ENCODE data around the gene DNAJC4. TPM values are rescaled to one million over a fixed set of nuclear protein-coding genes. Genes with fewer than 3 reads are reported as not detected.
"Not testable (repeated sequence)": the region's sequence is repeated elsewhere in the genome, so short reads cannot be mapped to it uniquely, and the experiment has no call there.

DNAJC4 gene
- total and polyA plus RNA-seq, 3 experiments from 2014 or later = 25.5 to 28.7 (median 26.4) TPM

- Histone ChIP-seq H3K4me1 (ENCODE audit: insufficient read depth, low read length) (peaks cover 37% of the 10 kb centered on the region), H3K27ac (ENCODE audit: low read depth, low read length) (peak overlapping the region; percentile 67)
- Mint-ChIP-seq H3K4me3 (peak overlapping the region; percentile 83 to 96 (median 85)), H3K4me1 (peaks cover 21 to 58% (median 25%) of the 10 kb centered on the region in 3 donors), H3K27ac (peak overlapping the region in 2 of 8 donors; percentile 57 to 93), H3K36me3 (peaks cover 0 to 16% (median 0%) of the 10 kb centered on the region in 3 donors)
- not testable (repeated sequence) for H3K36me3 ChIP-seq (ENCODE audit: insufficient read depth, low read length); H3K27me3 ChIP-seq (ENCODE audit: insufficient read depth, low read length, poor library complexity, severe bottlenecking); H3K9me3 Mint-ChIP-seq; DNase-seq; H3K4me3 ChIP-seq (ENCODE audit: low read length); H3K9me3 ChIP-seq (ENCODE audit: low read length); H3K27me3 Mint-ChIP-seq
- CTCF ChIA-PET = interaction anchor here (1.4 to 13.4 kb wide), 5 partner anchors 8 to 56 kb away, joined by 3 to 124 read pairs (median 62); partner anchors contain the start of genes CATSPERZ, ESRRA and FERMT3
- POLR2A ChIA-PET = interaction anchor here (0.6 to 4.3 kb wide), 10 partner anchors 12 to 1517 kb away, joined by 3 to 44 read pairs (median 8); partner anchors contain the start of genes DNAJC4, ESRRA, FERMT3 and NUDT22
These were observed 16.2 kb downstream of the DNAJC4 start for GRCh38 chr11:64246621-64246870.

- ChIA-PET CTCF (interaction anchor here (0.9 to 13.4 kb wide), 5 partner anchors 10 to 56 kb away, joined by 4 to 124 read pairs (median 62); partner anchors contain the start of genes CATSPERZ, ESRRA and FERMT3), POLR2A (interaction anchor here (0.6 to 4.3 kb wide), 12 partner anchors 13 to 1517 kb away, joined by 3 to 44 read pairs (median 8); partner anchors contain the start of genes DNAJC4, ESRRA, FERMT3 and NUDT22)
- H3K27ac Mint-ChIP-seq = peak within 1 kb of the TSS; percentile 79 to 96 (median 88)
- Histone ChIP-seq H3K27me3 (ENCODE audit: insufficient read depth, low read length, poor library complexity, severe bottlenecking) (no peaks in the 10 kb centered on the region), H3K9me3 (ENCODE audit: low read length) (no peaks in the 10 kb centered on the region), H3K27ac (ENCODE audit: low read depth, low read length) (peak within 1 kb of the TSS; percentile 67), H3K4me3 (ENCODE audit: low read length) (peak within 1 kb of the TSS; percentile 100), H3K36me3 (ENCODE audit: insufficient read depth, low read length) (no peaks in the 10 kb centered on the region), H3K4me1 (ENCODE audit: insufficient read depth, low read length) (peaks cover 42% of the 10 kb centered on the region)
- H3K27me3 Mint-ChIP-seq = no peaks in the 10 kb centered on the region
- H3K4me1 Mint-ChIP-seq = peaks cover 25 to 62% (median 29%) of the 10 kb centered on the region in 3 donors
- H3K4me3 Mint-ChIP-seq = peak within 1 kb of the TSS; percentile 83 to 96 (median 86)
- H3K36me3 Mint-ChIP-seq = peaks cover 0 to 19% (median 0%) of the 10 kb centered on the region in 3 donors
- peak; percentile 66 to 86 (median 73) for DNase-seq
- H3K9me3 Mint-ChIP-seq = no peaks in the 10 kb centered on the region
These were observed 16.8 kb downstream of the DNAJC4 start, which contains the start of gene PPP1R14B for GRCh38 chr11:64246871-64247728. Gene PPP1R14B (minus strand): TSS chr11:64246943. CDS start chr11:64246673, 270 bp downstream.

GRCh38 chr11:64247729-64248531 lies 17.6 kb downstream of the DNAJC4 start:
- Mint-ChIP-seq H3K4me1 (peaks cover 26 to 56% (median 28%) of the 10 kb centered on the region in 3 donors), H3K36me3 (peaks cover 0 to 15% (median 0%) of the 10 kb centered on the region in 3 donors), H3K27me3 (no peaks in the 10 kb centered on the region), H3K27ac (peak overlapping the region in 6 of 8 donors; percentile 14 to 89 (median 82)), H3K4me3 (peak overlapping the region; percentile 74 to 88 (median 78)), H3K9me3 (no peaks in the 10 kb centered on the region)
- no peak for DNase-seq
- no peaks in the 10 kb centered on the region for H3K36me3 ChIP-seq (ENCODE audit: insufficient read depth, low read length)
- no peaks in the 10 kb centered on the region for H3K9me3 ChIP-seq (ENCODE audit: low read length)
- peak overlapping the region; percentile 67 for H3K27ac ChIP-seq (ENCODE audit: low read depth, low read length)
- H3K27me3 ChIP-seq (ENCODE audit: insufficient read depth, low read length, poor library complexity, severe bottlenecking) = no peaks in the 10 kb centered on the region
- no peak overlapping the region for H3K4me3 ChIP-seq (ENCODE audit: low read length)
- ChIA-PET POLR2A (interaction anchor here (0.6 to 4.3 kb wide), 5 partner anchors 18 to 70 kb away, joined by 3 to 44 read pairs (median 8); partner anchors contain the start of genes ESRRA, NUDT22, PRDX5 and TRPT1), CTCF (interaction anchor here (0.9 to 13.4 kb wide), 4 partner anchors 16 to 55 kb away, joined by 4 to 124 read pairs (median 80); partner anchors contain the start of genes CATSPERZ, ESRRA and FERMT3)
- H3K4me1 ChIP-seq (ENCODE audit: insufficient read depth, low read length) = peaks cover 42% of the 10 kb centered on the region

- peaks cover 20 to 55% (median 23%) of the 10 kb centered on the region in 3 donors for H3K4me1 Mint-ChIP-seq
- Histone ChIP-seq H3K4me1 (ENCODE audit: insufficient read depth, low read length) (peaks cover 40% of the 10 kb centered on the region), H3K9me3 (ENCODE audit: low read length) (no peaks in the 10 kb centered on the region), H3K27ac (ENCODE audit: low read depth, low read length) (no peak overlapping the region), H3K36me3 (ENCODE audit: insufficient read depth, low read length) (no peaks in the 10 kb centered on the region), H3K4me3 (ENCODE audit: low read length) (no peak overlapping the region), H3K27me3 (ENCODE audit: insufficient read depth, low read length, poor library complexity, severe bottlenecking) (no peaks in the 10 kb centered on the region)
- no peaks in the 10 kb centered on the region for H3K27me3 Mint-ChIP-seq
- peaks cover 0 to 10% (median 0%) of the 10 kb centered on the region in 3 donors for H3K36me3 Mint-ChIP-seq
- ChIA-PET POLR2A (interaction anchor here (4.3 kb wide), 1 partner anchor 21 kb away, joined by 44 read pairs; no protein-coding TSS in a partner anchor), CTCF (interaction anchor here (8.1 to 13.4 kb wide), 2 partner anchors 22 to 54 kb away, joined by 97 to 124 read pairs; partner anchors contain the start of genes CATSPERZ and ESRRA)
- no peaks in the 10 kb centered on the region for H3K9me3 Mint-ChIP-seq
- DNase-seq = no peak
- H3K4me3 Mint-ChIP-seq = peak overlapping the region in 5 of 7 donors; percentile 12 to 88 (median 84)
- peak overlapping the region in 1 of 8 donors; percentile 82 for H3K27ac Mint-ChIP-seq
These were observed 18.2 kb downstream of the DNAJC4 start for GRCh38 chr11:64248578-64248977.

- no peak for DNase-seq
- peak overlapping the region in 2 of 8 donors; percentile 61 to 82 for H3K27ac Mint-ChIP-seq
- H3K27me3 ChIP-seq (ENCODE audit: insufficient read depth, low read length, poor library complexity, severe bottlenecking) = no peaks in the 10 kb centered on the region
- H3K9me3 Mint-ChIP-seq = no peaks in the 10 kb centered on the region
- ChIA-PET POLR2A (interaction anchor here (0.9 to 4.3 kb wide), 2 partner anchors 18 to 21 kb away, joined by 3 to 44 read pairs; no protein-coding TSS in a partner anchor), CTCF (interaction anchor here (1.4 to 13.4 kb wide), 4 partner anchors 19 to 64 kb away, joined by 4 to 124 read pairs (median 52); partner anchors contain the start of genes CATSPERZ, DNAJC4, ESRRA and STIP1)
- peaks cover 0 to 6% (median 0%) of the 10 kb centered on the region in 3 donors for H3K36me3 Mint-ChIP-seq
- no peaks in the 10 kb centered on the region for H3K27me3 Mint-ChIP-seq
- H3K36me3 ChIP-seq (ENCODE audit: insufficient read depth, low read length) = no peaks in the 10 kb centered on the region
- peaks cover 21 to 55% (median 21%) of the 10 kb centered on the region in 3 donors for H3K4me1 Mint-ChIP-seq
- peak overlapping the region in 2 of 7 donors; percentile 12 to 88 for H3K4me3 Mint-ChIP-seq
- no peaks in the 10 kb centered on the region for H3K9me3 ChIP-seq (ENCODE audit: low read length)
- H3K4me3 ChIP-seq (ENCODE audit: low read length) = no peak overlapping the region
- H3K27ac ChIP-seq (ENCODE audit: low read depth, low read length) = no peak overlapping the region
- H3K4me1 ChIP-seq (ENCODE audit: insufficient read depth, low read length) = peaks cover 40% of the 10 kb centered on the region
These were observed 18.7 kb downstream of the DNAJC4 start for GRCh38 chr11:64249038-64249437.

GRCh38 chr11:64249563-64250414 lies 19.4 kb downstream of the DNAJC4 start:
- Histone ChIP-seq H3K27me3 (ENCODE audit: insufficient read depth, low read length, poor library complexity, severe bottlenecking) (no peaks in the 10 kb centered on the region), H3K4me3 (ENCODE audit: low read length) (no peak overlapping the region), H3K4me1 (ENCODE audit: insufficient read depth, low read length) (peaks cover 39% of the 10 kb centered on the region), H3K36me3 (ENCODE audit: insufficient read depth, low read length) (no peaks in the 10 kb centered on the region), H3K27ac (ENCODE audit: low read depth, low read length) (no peak overlapping the region), H3K9me3 (ENCODE audit: low read length) (no peaks in the 10 kb centered on the region)
- ChIA-PET CTCF (interaction anchor here (0.9 to 13.4 kb wide), 14 partner anchors 9 to 68 kb away, joined by 3 to 124 read pairs (median 6); partner anchors contain the start of genes CATSPERZ, DNAJC4, ESRRA and FERMT3), POLR2A (interaction anchor here (0.8 to 2.3 kb wide), 4 partner anchors 9 to 43 kb away, joined by 3 to 7 read pairs (median 4); partner anchors contain the start of genes FERMT3 and FKBP2)
- no peak for DNase-seq
- Mint-ChIP-seq H3K4me3 (peak overlapping the region; percentile 28 to 88 (median 53)), H3K27ac (peak overlapping the region in 2 of 8 donors; percentile 17 to 81), H3K4me1 (peaks cover 21 to 51% (median 21%) of the 10 kb centered on the region in 3 donors), H3K36me3 (peaks cover 0 to 3% (median 0%) of the 10 kb centered on the region in 3 donors), H3K9me3 (no peaks in the 10 kb centered on the region), H3K27me3 (no peaks in the 10 kb centered on the region)

Measured in CD8-positive, alpha-beta memory T cell (primary cell).